Endothelial cell of umbilical vein (primary cell): Measurements from ENCODE around the gene CEP104. TPM values are rescaled to one million over a fixed set of nuclear protein-coding genes. Genes with fewer than 3 reads are reported as not detected.

Source experiments
- BruUV-seq: library from RNA; stranded (reverse); fragments of 400-500 nt; replicated peaks from 2 replicates; lab custom pipeline; 2021; lab: Mats Ljungman, UMichigan
- CTCF ChIA-PET: fragments of 300-600, 350-600 bp; sonication (Branson Sonifier 250); formaldehyde crosslinking; loops from one replicate; lab custom pipeline; 2021; ENCODE audit warnings: antibody characterized with exemption, inconsistent platforms; lab: Charles Lee
- POLR2A ChIA-PET: fragments of 300-600, 350-600 bp; sonication (Branson Sonifier 250); formaldehyde crosslinking; loops from one replicate; lab custom pipeline; 2021; ENCODE audit warnings: antibody characterized with exemption, inconsistent platforms; lab: Charles Lee
- DNase-seq: peaks from one replicate; pipeline ENCODE4 v3.0.0-alpha.2; 2011; ENCODE audit warnings: low read depth, low spot score
- FAIRE-seq: peaks from 2 replicates; lab custom pipeline; 2011; peaks lifted over from hg19 to GRCh38; lab: Jason Lieb, UNC
- H2AFZ ChIP-seq: 2 replicates; pipeline ENCODE4 v1.6.0; 2012; ENCODE audit warnings: low read depth, low read length, control low read depth, inconsistent platforms
- H3K27ac ChIP-seq: 2 replicates; pipeline ENCODE4 v1.5.1; 2011; ENCODE audit warnings: low read depth, mild to moderate bottlenecking, control low read depth, low read length, moderate library complexity; ENCODE audit not compliant: insufficient read depth
- H3K27me3 ChIP-seq, 2 experiments: 2 replicates each; pipeline versions ENCODE4 v1.6.0 to v1.6.1; 2011; ENCODE audit warnings: low read length in 2 of 2, mixed read lengths in 1 of 2; ENCODE audit not compliant: control insufficient read depth in 2 of 2, insufficient read depth in 2 of 2
- H3K36me3 ChIP-seq, 2 experiments: 2 replicates in 1 of 2; 3 replicates in 1 of 2; pipeline ENCODE4 v1.5.1; 2011; ENCODE audit warnings: low read length in 2 of 2, mild to moderate bottlenecking in 1 of 2, moderate library complexity in 1 of 2; ENCODE audit not compliant: control insufficient read depth in 2 of 2, insufficient read depth in 2 of 2; ENCODE audit errors: extremely low read depth in 1 of 2
- H3K4me1 ChIP-seq: 3 replicates; pipeline ENCODE4 v1.5.1; 2011; ENCODE audit warnings: mild to moderate bottlenecking, low read length; ENCODE audit not compliant: control insufficient read depth, insufficient read depth; ENCODE audit errors: extremely low read depth
- H3K4me2 ChIP-seq: 2 replicates; pipeline ENCODE4 v1.6.1; 2011; ENCODE audit warnings: low read length, control low read depth, mixed read lengths; ENCODE audit not compliant: insufficient read depth
- H3K4me3 ChIP-seq, 3 experiments: fragments of 200-600 bp in 1 of 3; sonication (generic), shearing (Covaris generic) in 1 of 3; replicated peaks in 1 of 3; 2 replicates each; pipeline ENCODE4 v1.5.1; 2011 to 2016; ENCODE audit warnings: control low read depth in 3 of 3, low read length in 3 of 3, mild to moderate bottlenecking in 2 of 3, inconsistent platforms in 1 of 3, low read depth in 1 of 3, moderate library complexity in 1 of 3; ENCODE audit not compliant: insufficient read depth in 1 of 3
- H3K79me2 ChIP-seq: 2 replicates; pipeline ENCODE4 v1.6.0; 2012; ENCODE audit warnings: low read length, inconsistent platforms; ENCODE audit not compliant: control insufficient read depth, insufficient read depth
- H3K9ac ChIP-seq: replicated peaks from 2 replicates; pipeline ENCODE3; 2011; ENCODE audit warnings: low read length, control low read depth; ENCODE audit not compliant: insufficient read depth; ENCODE audit errors: extremely low read depth
- H3K9me1 ChIP-seq: replicated peaks from 3 replicates; pipeline ENCODE4 v1.6.0; 2011; ENCODE audit warnings: mild to moderate bottlenecking, low read length; ENCODE audit not compliant: control insufficient read depth, insufficient read depth; ENCODE audit errors: extremely low read depth
- H3K9me3 ChIP-seq: replicated peaks from 2 replicates; pipeline ENCODE4 v1.5.1; 2012; ENCODE audit warnings: low read length, inconsistent platforms; ENCODE audit not compliant: control insufficient read depth, insufficient read depth
- H4K20me1 ChIP-seq: replicated peaks from 2 replicates; pipeline ENCODE3; 2011; ENCODE audit warnings: mild to moderate bottlenecking, low read length; ENCODE audit not compliant: control insufficient read depth, insufficient read depth; ENCODE audit errors: extremely low read depth
- EZH2 ChIP-seq: IDR thresholded peaks from 2 replicates; pipeline ENCODE4 v1.6.1; 2012; ENCODE audit warnings: borderline replicate concordance, low read depth, mild to moderate bottlenecking, moderate library complexity, low read length, inconsistent platforms; ENCODE audit not compliant: severe bottlenecking
- FOS ChIP-seq: IDR thresholded peaks from 2 replicates; pipeline ENCODE4 v1.6.1; 2011; ENCODE audit warnings: mild to moderate bottlenecking, low read length, moderate library complexity, borderline replicate concordance; ENCODE audit not compliant: insufficient read depth
- GATA2 ChIP-seq: IDR thresholded peaks from 2 replicates; pipeline ENCODE4 v1.7.0; 2011; ENCODE audit warnings: low read depth, mild to moderate bottlenecking, moderate library complexity, mixed read lengths, low read length; ENCODE audit not compliant: insufficient read length, insufficient read depth
- JUN ChIP-seq: IDR thresholded peaks from 2 replicates; pipeline ENCODE4 v1.6.1; 2011; ENCODE audit warnings: borderline replicate concordance, low read depth; ENCODE audit not compliant: insufficient read length, insufficient read depth
- MYC ChIP-seq: IDR thresholded peaks from one replicate; pipeline ENCODE4 v1.6.1; 2011; ENCODE audit warnings: mild to moderate bottlenecking, low read depth, low read length
- POLR2A ChIP-seq: IDR thresholded peaks from 2 replicates; pipeline ENCODE4 v1.6.1; 2012; ENCODE audit warnings: low read depth, mild to moderate bottlenecking, control low read depth, low read length
- POLR2AphosphoS5 ChIP-seq: IDR thresholded peaks from 2 replicates; pipeline ENCODE4 v1.6.1; 2012; ENCODE audit warnings: low read depth, mild to moderate bottlenecking, control low read depth, low read length, moderate library complexity; ENCODE audit not compliant: insufficient read depth
- dilution Hi-C: fragments of 300-500 bp; cut with MboI; formaldehyde crosslinking; loops from one replicate; pipeline ENCODE4 v1.15.0; 2019; ENCODE audit warnings: low sequenced_read_pairs; ENCODE audit not compliant: extremely low pct_ligation_motif_present
- intact Hi-C: fragments of 100-400 bp; cut with micrococcal nuclease; formaldehyde crosslinking; loops from one replicate; pipeline ENCODE4 v1.10.0; 2022
- polyA plus RNA-seq, 4 experiments: library from polyadenylated mRNA; depleted of rRNA in 3 of 4; stranded (reverse) in 3 of 4; unstranded in 1 of 4; fragments of >200 nt; gene quantifications; 2 replicates each; pipeline versions ENCODE4 v1.2.1 to v1.2.3, GENCODE V29; 2011 to 2012; ENCODE audit warnings: missing spikeins in 1 of 4
- total RNA-seq: library from RNA; stranded (reverse); gene quantifications from 2 replicates; pipeline ENCODE4 v1.2.3, GENCODE V29; 2021
- TF ChIP-seq, protein P1 (sequence below), 2 donors: IDR thresholded peaks; 1 replicate in 1 of 2; 2 replicates in 1 of 2; pipeline ENCODE4 v1.5.1; 2011; ENCODE audit warnings: low read length in 2 of 2, mild to moderate bottlenecking in 2 of 2, moderate library complexity in 2 of 2, control low read depth in 1 of 2, inconsistent platforms in 1 of 2, low read depth in 1 of 2; ENCODE audit not compliant: insufficient read depth in 1 of 2; ENCODE audit errors: extremely low read depth in 1 of 2
- TF ChIP-seq, protein P2 (sequence below): IDR thresholded peaks from 2 replicates; pipeline ENCODE4 v1.6.1; 2011; ENCODE audit not compliant: insufficient read depth, insufficient read length

Gene CEP104
- total and polyA plus RNA-seq, 2 donors (not counting 3 experiments of a cell fraction or from before 2014, with no cell fraction given) = 12.4 to 43.0 TPM

DNA sequence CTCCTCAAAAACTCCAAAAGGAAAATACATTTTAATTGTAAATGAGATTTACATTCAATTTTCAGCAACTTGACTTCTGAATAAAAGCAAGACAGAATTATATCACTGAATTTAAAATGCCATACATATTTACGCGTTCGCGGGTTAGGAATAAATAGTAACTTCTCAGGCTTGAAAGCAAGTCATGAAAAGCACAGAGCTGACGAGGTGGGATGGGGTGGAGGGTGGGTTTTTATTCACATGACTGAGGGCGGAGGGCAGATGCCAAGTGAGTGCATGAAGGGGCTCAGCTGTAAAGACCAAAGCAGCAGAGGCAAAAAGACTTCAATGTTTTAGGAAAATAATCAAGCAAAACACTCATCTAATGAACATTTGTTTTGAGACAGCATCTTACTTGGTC is 5.7 kb downstream of the CEP104 start:
- H2AFZ ChIP-seq = no peak overlapping the region
- ChIA-PET POLR2A (no interaction called here), CTCF (no interaction called here)
- H3K4me1 ChIP-seq = peaks cover 3% of the 10 kb centered on the region
- dilution Hi-C loops = no loop called here
- no peak for FAIRE-seq
- no peak overlapping the region for H3K27ac ChIP-seq
- peaks cover 4% of the 10 kb centered on the region for H3K79me2 ChIP-seq
- peaks cover 6 to 7% of the 10 kb centered on the region in 2 experiments for H3K36me3 ChIP-seq
- H3K9ac ChIP-seq = no peak overlapping the region
- H3K27me3 ChIP-seq = no peaks in the 10 kb centered on the region
- no peaks in the 10 kb centered on the region for H3K9me3 ChIP-seq
- no peak for TF ChIP-seq FOS
- TF ChIP-seq, protein P1, sequence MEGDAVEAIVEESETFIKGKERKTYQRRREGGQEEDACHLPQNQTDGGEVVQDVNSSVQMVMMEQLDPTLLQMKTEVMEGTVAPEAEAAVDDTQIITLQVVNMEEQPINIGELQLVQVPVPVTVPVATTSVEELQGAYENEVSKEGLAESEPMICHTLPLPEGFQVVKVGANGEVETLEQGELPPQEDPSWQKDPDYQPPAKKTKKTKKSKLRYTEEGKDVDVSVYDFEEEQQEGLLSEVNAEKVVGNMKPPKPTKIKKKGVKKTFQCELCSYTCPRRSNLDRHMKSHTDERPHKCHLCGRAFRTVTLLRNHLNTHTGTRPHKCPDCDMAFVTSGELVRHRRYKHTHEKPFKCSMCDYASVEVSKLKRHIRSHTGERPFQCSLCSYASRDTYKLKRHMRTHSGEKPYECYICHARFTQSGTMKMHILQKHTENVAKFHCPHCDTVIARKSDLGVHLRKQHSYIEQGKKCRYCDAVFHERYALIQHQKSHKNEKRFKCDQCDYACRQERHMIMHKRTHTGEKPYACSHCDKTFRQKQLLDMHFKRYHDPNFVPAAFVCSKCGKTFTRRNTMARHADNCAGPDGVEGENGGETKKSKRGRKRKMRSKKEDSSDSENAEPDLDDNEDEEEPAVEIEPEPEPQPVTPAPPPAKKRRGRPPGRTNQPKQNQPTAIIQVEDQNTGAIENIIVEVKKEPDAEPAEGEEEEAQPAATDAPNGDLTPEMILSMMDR (IDR thresholded peaks at IDR 0.05; ENCODE audit: extremely low read depth in 1 of 2, insufficient read depth in 1 of 2, low read depth in 1 of 2, low read length in 2 of 2) = no peak
- TF ChIP-seq MYC = no peak
- TF ChIP-seq GATA2 = no peak
- TF ChIP-seq EZH2 = no peak
- no peak for TF ChIP-seq JUN
- TF ChIP-seq, protein P2, sequence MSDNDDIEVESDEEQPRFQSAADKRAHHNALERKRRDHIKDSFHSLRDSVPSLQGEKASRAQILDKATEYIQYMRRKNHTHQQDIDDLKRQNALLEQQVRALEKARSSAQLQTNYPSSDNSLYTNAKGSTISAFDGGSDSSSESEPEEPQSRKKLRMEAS = no peak
- TF ChIP-seq POLR2AphosphoS5 = no peak
- TF ChIP-seq POLR2A = no peak
- intact Hi-C loops = no loop called here
- no peak overlapping the region for H3K4me2 ChIP-seq
- H3K9me1 ChIP-seq = no peaks in the 10 kb centered on the region
- H4K20me1 ChIP-seq = no peaks in the 10 kb centered on the region
- no peak overlapping the region for H3K4me3 ChIP-seq
- BruUV-seq = no TSS peak
- DNase-seq = no peak
